ENCODE measurements around the gene ATMIN.

The ATMIN gene

GRCh38 chr16:81003064-81003463 lies 32.6 kb upstream of the ATMIN start:
- Histone ChIP-seq H3K36me3 (no peaks in the 10 kb centered on the region), H3K27ac (no peak overlapping the region), H3K4me3 (ENCODE audit: low read depth, low read length) (no peak overlapping the region), H3K27me3 (ENCODE audit: insufficient read depth, low read depth, severe bottlenecking) (no peaks in the 10 kb centered on the region), H3K9me3 (ENCODE audit: severe bottlenecking) (no peaks in the 10 kb centered on the region)
- no peak for DNase-seq
- TF ChIP-seq CTCF (IDR thresholded peaks at IDR 0.05; ENCODE audit: low read depth, low read length) = no peak

GRCh38 chr16:81003610-81004460 lies 31.8 kb upstream of the ATMIN start:
- H3K9me3 ChIP-seq (ENCODE audit: severe bottlenecking) = no peaks in the 10 kb centered on the region
- DNase-seq = no peak
- no peaks in the 10 kb centered on the region for H3K27me3 ChIP-seq (ENCODE audit: insufficient read depth, low read depth, severe bottlenecking)
- H3K27ac ChIP-seq = no peak overlapping the region
- H3K36me3 ChIP-seq = no peaks in the 10 kb centered on the region
- no peak overlapping the region for H3K4me3 ChIP-seq (ENCODE audit: low read depth, low read length)
- TF ChIP-seq CTCF (IDR thresholded peaks at IDR 0.05; ENCODE audit: low read depth, low read length) = no peak

- TF ChIP-seq CTCF (IDR thresholded peaks at IDR 0.05; ENCODE audit: low read depth, low read length) = 0 out of 2 replicates have a peak, but pooled peaks have one; percentile 9
- no peak overlapping the region for H3K27ac ChIP-seq
- no peaks in the 10 kb centered on the region for H3K36me3 ChIP-seq
- H3K4me3 ChIP-seq (ENCODE audit: low read depth, low read length) = no peak overlapping the region
- DNase-seq = no peak
- H3K9me3 ChIP-seq (ENCODE audit: severe bottlenecking) = no peaks in the 10 kb centered on the region
- no peaks in the 10 kb centered on the region for H3K27me3 ChIP-seq (ENCODE audit: insufficient read depth, low read depth, severe bottlenecking)
Observed at GRCh38 chr16:81004646-81005353, 30.8 kb upstream of the ATMIN start.

- H3K36me3 ChIP-seq = no peaks in the 10 kb centered on the region
- H3K9me3 ChIP-seq (ENCODE audit: severe bottlenecking) = no peaks in the 10 kb centered on the region
- DNase-seq = no peak
- no peaks in the 10 kb centered on the region for H3K27me3 ChIP-seq (ENCODE audit: insufficient read depth, low read depth, severe bottlenecking)
- peak overlapping the region; percentile 83 for H3K4me3 ChIP-seq (ENCODE audit: low read depth, low read length)
- TF ChIP-seq CTCF (IDR thresholded peaks at IDR 0.05; ENCODE audit: low read depth, low read length) = no peak
- H3K27ac ChIP-seq = no peak overlapping the region
Observed at GRCh38 chr16:81005610-81006161, 30.0 kb upstream of the ATMIN start.

- Histone ChIP-seq H3K9me3 (ENCODE audit: severe bottlenecking) (no peaks in the 10 kb centered on the region), H3K4me3 (ENCODE audit: low read depth, low read length) (peak overlapping the region; percentile 83), H3K27me3 (ENCODE audit: insufficient read depth, low read depth, severe bottlenecking) (no peaks in the 10 kb centered on the region), H3K27ac (peak overlapping the region; percentile 100), H3K36me3 (no peaks in the 10 kb centered on the region)
- TF ChIP-seq CTCF (IDR thresholded peaks at IDR 0.05; ENCODE audit: low read depth, low read length) = no peak
- peak; percentile 25 for DNase-seq
Observed at GRCh38 chr16:81006211-81006812, 29.3 kb upstream of the ATMIN start.

Measured in WERI-Rb-1 (cell line).